ENCODE results near the gene RNF113A.
"Not testable (repeated sequence)": the region's sequence is repeated elsewhere in the genome, so short reads cannot be mapped to it uniquely, and the experiment has no call there.

Gene RNF113A

DNA sequence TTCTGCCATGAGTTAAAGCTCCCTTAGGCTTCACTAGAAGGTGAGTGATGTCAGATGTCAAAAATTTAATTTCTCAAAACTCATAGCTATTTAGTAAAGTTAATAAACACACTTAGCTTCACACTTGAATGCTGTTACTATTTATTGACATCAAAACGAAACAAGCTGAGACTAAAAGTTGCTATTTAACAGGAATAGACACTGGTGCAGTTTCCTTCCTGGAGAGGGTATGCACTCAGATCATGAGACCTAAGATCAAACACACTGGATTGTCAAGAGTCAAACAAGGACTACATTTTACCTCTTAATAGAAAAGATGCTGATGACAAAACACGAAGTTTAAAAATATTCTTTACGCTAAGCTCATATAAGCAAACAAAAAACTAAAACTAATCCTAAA lies 37.6 kb downstream of the RNF113A start:
- no peak for DNase-seq (ENCODE audit: low read depth in 2 of 2)

DNA sequence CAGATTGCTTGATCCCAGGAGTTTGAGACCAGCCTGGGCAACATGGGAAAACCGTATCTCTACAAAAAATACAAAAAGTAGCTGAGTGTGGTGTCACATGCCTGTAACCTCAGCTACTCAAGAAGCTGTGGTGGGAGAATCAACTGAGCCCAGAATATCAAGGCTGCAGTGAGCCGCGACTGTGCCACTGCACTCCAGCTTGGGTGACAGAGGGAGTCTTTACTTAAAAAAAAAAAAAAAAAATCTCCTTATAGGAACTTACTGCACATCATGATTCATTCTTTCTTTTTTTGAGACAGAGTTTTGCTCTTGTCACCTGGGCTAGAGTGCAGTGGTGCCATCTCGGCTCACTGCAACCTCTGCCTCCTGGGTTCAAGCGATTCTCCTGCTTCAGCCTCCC lies 43.1 kb downstream of the RNF113A start:
- DNase-seq (ENCODE audit: low read depth in 2 of 2), result no peak

GRCh38 chrX:119826399-119826959 lies 45.1 kb downstream of the RNF113A start:
- DNase-seq (ENCODE audit: low read depth in 2 of 2), result no peak

DNA sequence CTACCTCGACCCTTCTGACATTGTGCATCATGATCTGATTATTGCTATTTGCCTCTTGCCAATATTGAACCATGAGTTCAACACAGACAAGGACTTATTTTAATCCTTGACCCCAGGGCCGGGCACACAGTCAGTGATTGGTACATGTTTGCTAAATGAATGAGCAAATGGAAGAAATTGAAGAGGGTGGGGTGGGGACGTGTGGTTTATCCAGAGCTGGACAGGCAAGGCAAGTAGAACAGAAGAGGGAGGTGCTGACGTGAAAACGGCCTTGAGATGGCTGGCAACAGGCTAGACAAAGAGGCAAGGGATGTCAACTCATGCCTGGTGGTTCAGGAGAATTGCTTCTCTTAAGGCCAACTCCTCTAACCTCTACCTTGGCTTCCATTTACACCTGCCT lies 47.3 kb downstream of the RNF113A start:
- not testable (repeated sequence) for DNase-seq (ENCODE audit: low read depth in 2 of 2)

DNA sequence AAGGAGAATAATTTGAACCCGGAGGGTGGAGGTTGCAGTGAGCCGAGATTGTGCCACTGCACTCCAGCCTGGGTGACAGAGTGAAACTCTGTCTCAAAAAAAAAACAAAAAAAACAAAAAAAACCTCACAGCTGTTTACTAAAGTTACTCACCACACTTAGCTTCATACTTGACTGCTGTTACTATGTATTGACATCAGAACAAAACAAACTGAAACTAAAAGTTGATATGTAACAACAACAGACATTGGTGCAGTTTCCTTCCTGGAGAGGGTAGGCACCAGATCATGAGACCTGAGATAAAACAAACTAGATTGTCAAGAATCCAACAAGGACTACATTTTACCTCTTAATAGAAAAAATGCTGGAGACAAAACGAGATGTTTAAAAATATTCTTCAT lies 49.8 kb downstream of the RNF113A start:
- DNase-seq (ENCODE audit: low read depth in 2 of 2), result not testable (repeated sequence)
